SH-SY5Y (cell line): ENCODE measurements around the gene ATG9A.

Experiments used
- GATA2 ChIP-seq: IDR thresholded peaks from 2 replicates; pipeline ENCODE4 v1.6.1; 2011; ENCODE audit warnings: mild to moderate bottlenecking, low read depth, low read length
- GATA3 ChIP-seq: IDR thresholded peaks from 2 replicates; pipeline ENCODE4 v1.6.1; 2011; ENCODE audit warnings: low read depth, mild to moderate bottlenecking, low read length, moderate library complexity

DNA sequence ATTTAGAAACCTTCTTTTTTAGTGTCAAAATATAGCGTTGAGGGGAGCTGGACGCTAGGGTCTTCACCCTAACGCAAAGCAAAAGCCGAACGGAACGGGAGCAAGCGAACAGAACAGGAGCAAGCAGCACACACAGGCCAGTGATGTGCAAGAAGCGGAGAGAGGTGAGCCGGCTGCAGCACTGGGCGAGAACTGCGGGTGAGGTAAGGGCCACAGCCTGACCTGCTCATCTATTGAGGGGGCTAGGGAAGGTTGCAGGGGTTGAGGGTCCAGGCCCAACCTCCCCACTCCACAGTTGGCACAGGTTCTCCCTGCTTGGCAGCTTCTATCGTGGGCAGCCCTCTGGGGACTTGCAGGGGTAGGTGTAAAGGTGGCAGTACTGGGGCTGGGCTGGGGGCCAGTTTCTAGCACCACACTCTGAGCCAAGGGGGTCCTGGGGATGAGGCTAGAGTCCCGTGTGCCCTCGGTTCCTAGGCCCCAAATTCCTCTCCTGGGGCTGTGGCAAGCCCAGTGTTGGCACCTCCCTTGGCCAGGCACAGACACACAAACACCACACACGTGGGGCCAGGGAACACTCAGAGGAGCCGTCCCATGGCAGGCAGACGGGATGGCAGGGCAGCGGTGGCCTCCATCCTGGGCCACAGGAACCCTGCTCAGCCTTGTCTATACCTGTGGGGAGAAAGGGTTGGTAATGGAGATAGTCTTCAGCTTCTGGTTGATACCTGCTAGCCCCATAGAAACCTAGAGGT is 9.5 kb downstream of the ATG9A start:
- TF ChIP-seq GATA3: no peak
- TF ChIP-seq GATA2: no peak
